Naive thymus-derived CD4-positive, alpha-beta T cell (primary cell): ENCODE results near the gene WDR31. TPM values are rescaled to one million over a fixed set of nuclear protein-coding genes. Genes with fewer than 3 reads are reported as not detected.

Source experiments
- ATAC-seq: fragments of 150-1000 bp; cut with Tn5 transposase; 2 replicates; pipeline ENCODE4 v1.10.0; 2021; ENCODE audit warnings: mild to moderate bottlenecking, moderate library complexity
- CTCF ChIA-PET: fragments of 350-600 bp; sonication (Branson Sonifier 250); formaldehyde crosslinking; loops from one replicate; lab custom pipeline; 2021; ENCODE audit warnings: antibody characterized with exemption; lab: Charles Lee
- POLR2A ChIA-PET: fragments of 350-600 bp; sonication (Branson Sonifier 250); formaldehyde crosslinking; loops from one replicate; lab custom pipeline; 2021; ENCODE audit warnings: antibody characterized with exemption, inconsistent platforms; lab: Charles Lee
- DNase-seq, 9 donors: peaks; one replicate each; pipeline versions ENCODE4 v3.0.0 to v3.0.0-alpha.2; 2020 to 2022; ENCODE audit warnings: mixed read lengths in 1 of 9
- H3K27ac ChIP-seq: one replicate; pipeline ENCODE4 v1.7.0; 2013; ENCODE audit warnings: mild to moderate bottlenecking, low read depth, low read length, moderate library complexity
- H3K27me3 ChIP-seq, 2 donors: one replicate each; pipeline ENCODE4 v1.7.0; 2013; ENCODE audit warnings: low read length in 2 of 2, mild to moderate bottlenecking in 2 of 2, moderate library complexity in 2 of 2; ENCODE audit not compliant: control insufficient read depth in 2 of 2, insufficient read depth in 2 of 2
- H3K36me3 ChIP-seq, 3 experiments: 1 replicate in 2 of 3; 2 replicates in 1 of 3; pipeline ENCODE4 v1.7.0; 2013; ENCODE audit warnings: low read length in 3 of 3, mild to moderate bottlenecking in 3 of 3, moderate library complexity in 1 of 3; ENCODE audit not compliant: insufficient read depth in 3 of 3, control insufficient read depth in 2 of 3
- H3K4me1 ChIP-seq, 2 donors: one replicate each; pipeline ENCODE4 v1.7.0; 2013; ENCODE audit warnings: low read length in 2 of 2, mild to moderate bottlenecking in 2 of 2, moderate library complexity in 1 of 2; ENCODE audit not compliant: control insufficient read depth in 2 of 2, insufficient read depth in 2 of 2
- H3K4me3 ChIP-seq: 2 replicates; pipeline ENCODE4 v1.7.0; 2013; ENCODE audit warnings: mild to moderate bottlenecking, low read length
- H3K9me3 ChIP-seq, 3 experiments: 1 replicate in 2 of 3; 2 replicates in 1 of 3; pipeline ENCODE4 v1.7.0; 2013; ENCODE audit warnings: low read length in 3 of 3; ENCODE audit not compliant: control insufficient read depth in 2 of 3
- H3K27ac Mint-ChIP-seq, 9 donors: one replicate each; pipeline ENCODE4 v1.8.0; 2020 to 2022; ENCODE audit warnings: mixed read lengths in 9 of 9, mild to moderate bottlenecking in 8 of 9, moderate library complexity in 5 of 9, inconsistent platforms in 2 of 9
- H3K27me3 Mint-ChIP-seq, 5 donors: one replicate each; pipeline ENCODE4 v1.8.0; 2021 to 2022; ENCODE audit warnings: mixed read lengths in 5 of 5, mild to moderate bottlenecking in 1 of 5
- H3K36me3 Mint-ChIP-seq, 5 donors: one replicate each; pipeline ENCODE4 v1.8.0; 2020 to 2022; ENCODE audit warnings: mixed read lengths in 5 of 5, mild to moderate bottlenecking in 3 of 5, inconsistent platforms in 1 of 5
- H3K4me1 Mint-ChIP-seq, 7 donors: one replicate each; pipeline ENCODE4 v1.8.0; 2020 to 2022; ENCODE audit warnings: mixed read lengths in 7 of 7, mild to moderate bottlenecking in 3 of 7, inconsistent platforms in 1 of 7
- H3K4me3 Mint-ChIP-seq, 10 donors: one replicate each; pipeline ENCODE4 v1.8.0; 2020 to 2022; ENCODE audit warnings: mild to moderate bottlenecking in 10 of 10, mixed read lengths in 10 of 10, moderate library complexity in 6 of 10, inconsistent platforms in 2 of 10
- H3K9me3 Mint-ChIP-seq, 11 donors: one replicate each; pipeline ENCODE4 v1.8.0; 2020 to 2022; ENCODE audit warnings: mixed read lengths in 11 of 11, mild to moderate bottlenecking in 4 of 11, inconsistent platforms in 1 of 11, moderate library complexity in 1 of 11
- intact Hi-C, 2 donors: fragments of 100-400 bp; cut with micrococcal nuclease; formaldehyde crosslinking; loops; one replicate each; pipeline ENCODE4 v1.15.1; 2023
- polyA plus RNA-seq, 2 donors: library from polyadenylated mRNA; unstranded; fragments of 300-500 nt; fragmentation: Illumina TruSeq; gene quantifications; one replicate each; pipeline ENCODE4 v1.2.3, GENCODE V29; 2021
- total RNA-seq, 6 experiments: library from RNA in 5 of 6; stranded (reverse) in 5 of 6; gene quantifications; 1 replicate in 5 of 6; 2 replicates in 1 of 6; pipeline ENCODE4 v1.2.3 and lab custom pipeline; 2021 to 2026

The WDR31 gene
- total and polyA plus RNA-seq, 7 experiments from 2014 or later, result 0.27 to 1.7 (median 1.0) TPM

- ATAC-seq, result no peak
Observed at GRCh38 chr9:113328045-113328782, 11.9 kb downstream of the WDR31 start.

GRCh38 chr9:113326230-113326629 lies 13.8 kb downstream of the WDR31 start:
- Histone ChIP-seq H3K4me1 (no peaks in the 10 kb centered on the region), H3K27me3 (no peaks in the 10 kb centered on the region), H3K4me3 (no peak overlapping the region), H3K9me3 (no peaks in the 10 kb centered on the region), H3K36me3 (no peaks in the 10 kb centered on the region), H3K27ac (no peak overlapping the region)
- DNase-seq (no peak), ATAC-seq (no peak)
- H3K4me3 Mint-ChIP-seq, result no peak overlapping the region
- intact Hi-C loops, result no loop called here
- H3K36me3 Mint-ChIP-seq, result no peaks in the 10 kb centered on the region
- H3K9me3 Mint-ChIP-seq, result no peaks in the 10 kb centered on the region
- ChIA-PET POLR2A (no interaction called here), CTCF (no interaction called here)
- H3K4me1 Mint-ChIP-seq, result no peaks in the 10 kb centered on the region
- no peaks in the 10 kb centered on the region for H3K27me3 Mint-ChIP-seq
- no peak overlapping the region for H3K27ac Mint-ChIP-seq

More at GRCh38 chr9:113328045-113328782, 11.9 kb downstream of the WDR31 start:
- no peak for DNase-seq
- no peaks in the 10 kb centered on the region for H3K9me3 ChIP-seq
- H3K36me3 ChIP-seq, result no peaks in the 10 kb centered on the region
- no peaks in the 10 kb centered on the region for H3K4me1 ChIP-seq
- H3K4me3 ChIP-seq, result no peak overlapping the region
- intact Hi-C loops, result no loop called here
- CTCF ChIA-PET, result no interaction called here
- Mint-ChIP-seq H3K4me1 (no peaks in the 10 kb centered on the region), H3K27ac (no peak overlapping the region), H3K27me3 (no peaks in the 10 kb centered on the region), H3K9me3 (no peaks in the 10 kb centered on the region), H3K36me3 (no peaks in the 10 kb centered on the region), H3K4me3 (no peak overlapping the region)
- no peaks in the 10 kb centered on the region for H3K27me3 ChIP-seq
- POLR2A ChIA-PET, result interaction anchor here (0.8 kb wide), 1 partner anchor 12 kb away, joined by 3 read pairs; the partner anchor contains the start of gene WDR31
- H3K27ac ChIP-seq, result no peak overlapping the region

GRCh38 chr9:113322671-113323070 lies 17.4 kb downstream of the WDR31 start:
- peaks cover 0 to 3% (median 0%) of the 10 kb centered on the region in 3 experiments for H3K36me3 ChIP-seq
- H3K27me3 ChIP-seq, result no peaks in the 10 kb centered on the region
- H3K27ac ChIP-seq, result no peak overlapping the region
- H3K9me3 ChIP-seq, result no peaks in the 10 kb centered on the region
- H3K4me1 ChIP-seq, result no peaks in the 10 kb centered on the region
- DNase-seq (no peak), ATAC-seq (no peak)
- Mint-ChIP-seq H3K27me3 (no peaks in the 10 kb centered on the region), H3K36me3 (peaks cover 0 to 6% (median 0%) of the 10 kb centered on the region in 5 donors), H3K27ac (no peak overlapping the region), H3K4me3 (no peak overlapping the region), H3K4me1 (no peaks in the 10 kb centered on the region), H3K9me3 (no peaks in the 10 kb centered on the region)
- POLR2A ChIA-PET, result no interaction called here
- no peak overlapping the region for H3K4me3 ChIP-seq
- CTCF ChIA-PET, result no interaction called here
- intact Hi-C loops, result no loop called here

- Mint-ChIP-seq H3K9me3 (no peaks in the 10 kb centered on the region), H3K36me3 (peaks cover 0 to 6% (median 0%) of the 10 kb centered on the region in 5 donors), H3K4me1 (no peaks in the 10 kb centered on the region), H3K27me3 (no peaks in the 10 kb centered on the region), H3K27ac (no peak overlapping the region), H3K4me3 (no peak overlapping the region)
- intact Hi-C loops, result no loop called here
- ChIA-PET POLR2A (no interaction called here), CTCF (no interaction called here)
- H3K4me1 ChIP-seq, result no peaks in the 10 kb centered on the region
- ATAC-seq (no peak), DNase-seq (no peak)
- no peaks in the 10 kb centered on the region for H3K9me3 ChIP-seq
- H3K27me3 ChIP-seq, result no peaks in the 10 kb centered on the region
- no peak overlapping the region for H3K27ac ChIP-seq
- no peak overlapping the region for H3K4me3 ChIP-seq
- H3K36me3 ChIP-seq, result peaks cover 0 to 3% (median 0%) of the 10 kb centered on the region in 3 experiments
Observed at GRCh38 chr9:113320051-113320450, 20.0 kb downstream of the WDR31 start.

GRCh38 chr9:113319054-113319453 lies 21.0 kb downstream of the WDR31 start:
- no peaks in the 10 kb centered on the region for H3K27me3 ChIP-seq
- H3K4me1 ChIP-seq, result no peaks in the 10 kb centered on the region
- CTCF ChIA-PET, result no interaction called here
- no peak for DNase-seq
- H3K36me3 Mint-ChIP-seq, result peaks cover 0 to 6% (median 0%) of the 10 kb centered on the region in 5 donors
- no peaks in the 10 kb centered on the region for H3K9me3 ChIP-seq
- H3K4me3 Mint-ChIP-seq, result no peak overlapping the region
- peaks cover 0 to 3% (median 0%) of the 10 kb centered on the region in 3 experiments for H3K36me3 ChIP-seq
- intact Hi-C loops, result no loop called here
- H3K4me1 Mint-ChIP-seq, result no peaks in the 10 kb centered on the region
- no peaks in the 10 kb centered on the region for H3K9me3 Mint-ChIP-seq
- no peak overlapping the region for H3K4me3 ChIP-seq
- H3K27ac Mint-ChIP-seq, result no peak overlapping the region
- POLR2A ChIA-PET, result no interaction called here
- ATAC-seq, result no peak
- no peak overlapping the region for H3K27ac ChIP-seq
- H3K27me3 Mint-ChIP-seq, result no peaks in the 10 kb centered on the region

GRCh38 chr9:113317777-113318176 lies 22.3 kb downstream of the WDR31 start:
- H3K27me3 ChIP-seq, result no peaks in the 10 kb centered on the region
- Mint-ChIP-seq H3K4me1 (no peaks in the 10 kb centered on the region), H3K27me3 (no peaks in the 10 kb centered on the region), H3K9me3 (no peaks in the 10 kb centered on the region), H3K4me3 (no peak overlapping the region), H3K27ac (no peak overlapping the region), H3K36me3 (peaks cover 0 to 6% (median 0%) of the 10 kb centered on the region in 5 donors)
- ChIA-PET POLR2A (interaction anchor here (0.8 kb wide), 1 partner anchor 85 kb away, joined by 3 read pairs; no protein-coding TSS in a partner anchor), CTCF (interaction anchor here (0.6 kb wide), 1 partner anchor 330 kb away, joined by 4 read pairs; no protein-coding TSS in a partner anchor)
- H3K27ac ChIP-seq, result no peak overlapping the region
- intact Hi-C loops, result no loop called here
- H3K9me3 ChIP-seq, result no peaks in the 10 kb centered on the region
- DNase-seq (no peak), ATAC-seq (no peak)
- H3K4me3 ChIP-seq, result no peak overlapping the region
- H3K4me1 ChIP-seq, result no peaks in the 10 kb centered on the region
- peaks cover 0 to 3% (median 0%) of the 10 kb centered on the region in 3 experiments for H3K36me3 ChIP-seq

- Mint-ChIP-seq H3K9me3 (no peaks in the 10 kb centered on the region), H3K27me3 (no peaks in the 10 kb centered on the region), H3K36me3 (peaks cover 0 to 6% (median 0%) of the 10 kb centered on the region in 5 donors), H3K4me1 (no peaks in the 10 kb centered on the region), H3K4me3 (no peak overlapping the region), H3K27ac (no peak overlapping the region)
- Histone ChIP-seq H3K4me3 (no peak overlapping the region), H3K27me3 (no peaks in the 10 kb centered on the region), H3K27ac (no peak overlapping the region), H3K4me1 (no peaks in the 10 kb centered on the region), H3K9me3 (no peaks in the 10 kb centered on the region), H3K36me3 (peaks cover 0 to 3% (median 0%) of the 10 kb centered on the region in 3 experiments)
- POLR2A ChIA-PET, result no interaction called here
- intact Hi-C loops, result no loop called here
- no peak for DNase-seq
- CTCF ChIA-PET, result no interaction called here
- ATAC-seq, result no peak
Observed at GRCh38 chr9:113316030-113316429, 24.0 kb downstream of the WDR31 start.
